Cardiac muscle cell (in vitro differentiated cells and primary cell): ENCODE results near the gene PDCD4. TPM values are rescaled to one million over a fixed set of nuclear protein-coding genes. Genes with fewer than 3 reads are reported as not detected.

Experiments used
- DNase-seq, 2 donors: peaks; one replicate each; pipeline versions ENCODE4 v3.0.0 to v3.0.0-alpha.2; 2010 to 2017; ENCODE audit warnings: low read depth in 1 of 2, low spot score in 1 of 2
- H3K27ac ChIP-seq: fragments of 200-600 bp; sonication (generic); 2 replicates; pipeline ENCODE4 v1.5.1; 2016
- H3K27me3 ChIP-seq: fragments of 200-600 bp; sonication (generic); 2 replicates; pipeline ENCODE4 v1.6.0; 2016; ENCODE audit warnings: control low read depth
- H3K36me3 ChIP-seq: fragments of 200-600 bp; sonication (generic); 2 replicates; pipeline ENCODE4 v1.5.1; 2016; ENCODE audit warnings: control low read depth
- H3K4me1 ChIP-seq: fragments of 200-600 bp; sonication (generic); 2 replicates; pipeline ENCODE4 v1.8.1; 2017; ENCODE audit warnings: low read depth, mild to moderate bottlenecking, mixed run types
- H3K4me3 ChIP-seq: fragments of 200-600 bp; sonication (generic); 2 replicates; pipeline ENCODE4 v1.5.1; 2016; ENCODE audit warnings: mild to moderate bottlenecking
- H3K9me3 ChIP-seq: fragments of 200-600 bp; sonication (generic); 2 replicates; pipeline ENCODE4 v1.5.1; 2017; ENCODE audit warnings: low read depth, mild to moderate bottlenecking, control low read depth
- CTCF ChIP-seq: IDR thresholded peaks from 2 replicates; pipeline ENCODE4 v1.5.1; 2012; ENCODE audit warnings: low read depth, mild to moderate bottlenecking, low read length
- polyA plus RNA-seq: library from polyadenylated mRNA; unstranded; fragments of >200 nt; fragmentation: Nextera tagmentation; extraction: Ambion mirVana; gene quantifications from 2 replicates; pipeline ENCODE4 v1.2.1, GENCODE V29; 2016
- total RNA-seq: library from RNA; depleted of rRNA; stranded (reverse); fragments of >200 nt; gene quantifications from 2 replicates; pipeline ENCODE4 v1.2.3, GENCODE V29; 2016

Gene PDCD4
- total and polyA plus RNA-seq, 2 experiments from 2014 or later, result 84.9 to 98.7 TPM

- no peak for TF ChIP-seq CTCF
- no peaks in the 10 kb centered on the region for H3K36me3 ChIP-seq
- DNase-seq, result no peak
- no peaks in the 10 kb centered on the region for H3K4me1 ChIP-seq
- H3K27me3 ChIP-seq, result no peaks in the 10 kb centered on the region
- H3K9me3 ChIP-seq, result no peaks in the 10 kb centered on the region
- H3K27ac ChIP-seq, result no peak overlapping the region
- H3K4me3 ChIP-seq, result no peak overlapping the region
Measured at GRCh38 chr10:110939419-110939818, 67.7 kb downstream of the PDCD4 start.

GRCh38 chr10:110944792-110945396 lies 73.2 kb downstream of the PDCD4 start:
- Histone ChIP-seq H3K9me3 (no peaks in the 10 kb centered on the region), H3K27ac (no peak overlapping the region), H3K27me3 (no peaks in the 10 kb centered on the region), H3K4me3 (no peak overlapping the region), H3K4me1 (no peaks in the 10 kb centered on the region), H3K36me3 (no peaks in the 10 kb centered on the region)
- peak in 1 of 2 donors; percentile 92 for DNase-seq
- TF ChIP-seq CTCF, result no peak

- Histone ChIP-seq H3K4me3 (no peak overlapping the region), H3K36me3 (no peaks in the 10 kb centered on the region), H3K4me1 (no peaks in the 10 kb centered on the region), H3K27ac (no peak overlapping the region), H3K27me3 (no peaks in the 10 kb centered on the region), H3K9me3 (no peaks in the 10 kb centered on the region)
- DNase-seq, result no peak
- no peak for TF ChIP-seq CTCF
Measured at GRCh38 chr10:110946496-110946895, 74.8 kb downstream of the PDCD4 start.

- Histone ChIP-seq H3K36me3 (no peaks in the 10 kb centered on the region), H3K4me1 (no peaks in the 10 kb centered on the region), H3K4me3 (no peak overlapping the region), H3K9me3 (no peaks in the 10 kb centered on the region), H3K27ac (no peak overlapping the region), H3K27me3 (no peaks in the 10 kb centered on the region)
- DNase-seq, result peak in 1 of 2 donors; percentile 16
- TF ChIP-seq CTCF, result no peak
Measured at GRCh38 chr10:110947061-110947595, 75.4 kb downstream of the PDCD4 start.

Other genes with a start within 250 kb of the PDCD4 start
- gene RBM20, start 227.6 kb upstream of the PDCD4 start, total RNA-seq, result 23.0 and 28.5 TPM in 2 replicates
- gene RBM20, start 227.6 kb upstream of the PDCD4 start, polyA plus RNA-seq, result 12.7 and 19.2 TPM in 2 replicates
- 10.9 and 25.6 TPM in 2 replicates for gene BBIP1, start 47.3 kb downstream of the PDCD4 start, total RNA-seq
- gene BBIP1, start 47.3 kb downstream of the PDCD4 start, polyA plus RNA-seq, result 28.3 and 37.8 TPM in 2 replicates
- 19.9 and 31.0 TPM in 2 replicates for gene SHOC2, start 47.7 kb downstream of the PDCD4 start, total RNA-seq
- gene SHOC2, start 47.7 kb downstream of the PDCD4 start, polyA plus RNA-seq, result 31.3 and 45.8 TPM in 2 replicates
- 0.11 and 0.24 TPM in 2 replicates for gene ADRA2A, start 205.1 kb downstream of the PDCD4 start, total RNA-seq
- gene ADRA2A, start 205.1 kb downstream of the PDCD4 start, polyA plus RNA-seq, result 0.54 TPM in 1 of 2 replicates, not detected in the other